Measurements from ENCODE around the gene TENM4.

DNA sequence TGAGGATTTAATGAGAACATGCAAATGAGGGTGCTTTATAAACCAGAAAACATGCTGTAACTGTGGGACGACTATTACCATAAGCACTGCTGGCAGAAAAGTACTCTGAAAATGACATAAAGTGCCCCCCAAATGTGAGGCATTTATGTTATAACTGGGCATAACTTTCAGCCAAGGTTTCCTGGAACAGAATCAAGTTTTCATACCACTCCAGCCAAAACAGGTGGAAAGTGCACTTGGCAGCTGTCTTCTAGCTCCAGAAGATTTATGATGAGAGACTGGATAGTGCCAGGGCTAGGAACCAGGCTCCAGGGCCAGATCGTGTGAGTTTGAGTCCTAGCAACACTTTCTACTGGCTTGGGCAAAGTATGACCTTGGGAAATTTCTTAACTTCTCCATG lies 339.2 kb downstream of the TENM4 start:
- TF ChIP-seq CTCF (IDR thresholded peaks at IDR 0.05) (no peak), NFE2L1 (CRISPR knock-in tag; IDR thresholded peaks at IDR 0.05) (no peak), KAT7 (CRISPR knock-in tag; IDR thresholded peaks at IDR 0.05; ENCODE audit: borderline replicate concordance) (no peak), ZNF121 (CRISPR knock-in tag; IDR thresholded peaks at IDR 0.05) (no peak)

Data from WTC11 (cell line).